Ishikawa (cell line): ENCODE measurements around the gene TMEM151A.

Experiments used
- CEBPB ChIP-seq: IDR thresholded peaks from 2 replicates; pipeline ENCODE4 v1.6.1; 2012
- CREB1 ChIP-seq: IDR thresholded peaks from 2 replicates; pipeline ENCODE4 v1.6.1; 2012; ENCODE audit warnings: low read depth
- EGR1 ChIP-seq: IDR thresholded peaks from 2 replicates; pipeline ENCODE4 v1.6.1; 2012
- EP300 ChIP-seq: IDR thresholded peaks from 2 replicates; pipeline ENCODE4 v1.6.1; 2012; ENCODE audit warnings: borderline replicate concordance
- FOXM1 ChIP-seq: IDR thresholded peaks from 2 replicates; pipeline ENCODE4 v1.6.1; 2012; ENCODE audit warnings: low read depth, borderline replicate concordance
- NFIC ChIP-seq: IDR thresholded peaks from 2 replicates; pipeline ENCODE4 v1.6.1; 2012
- RAD21 ChIP-seq: IDR thresholded peaks from 2 replicates; pipeline ENCODE4 v1.6.1; 2012; ENCODE audit warnings: low read depth
- TAF1 ChIP-seq: IDR thresholded peaks from 2 replicates; pipeline ENCODE4 v1.6.1; 2012; ENCODE audit warnings: low read depth, mild to moderate bottlenecking
- TCF12 ChIP-seq: IDR thresholded peaks from 2 replicates; pipeline ENCODE4 v1.6.1; 2012; ENCODE audit warnings: low read depth
- TEAD4 ChIP-seq: IDR thresholded peaks from 2 replicates; pipeline ENCODE4 v1.6.1; 2012
- YY1 ChIP-seq: IDR thresholded peaks from 2 replicates; pipeline ENCODE4 v1.6.1; 2012; ENCODE audit warnings: low read depth
- ZBTB7A ChIP-seq: IDR thresholded peaks from 2 replicates; pipeline ENCODE4 v1.6.1; 2012; ENCODE audit warnings: low read depth
- TF ChIP-seq, protein P1 (sequence below): IDR thresholded peaks from 2 replicates; pipeline ENCODE4 v1.6.1; 2012
- TF ChIP-seq, protein P2 (sequence below): IDR thresholded peaks from 2 replicates; pipeline ENCODE4 v1.6.1; 2012; ENCODE audit warnings: low read depth, mild to moderate bottlenecking
- TF ChIP-seq, protein P3 (sequence below): IDR thresholded peaks from 2 replicates; pipeline ENCODE4 v1.6.1; 2012

The TMEM151A gene

DNA sequence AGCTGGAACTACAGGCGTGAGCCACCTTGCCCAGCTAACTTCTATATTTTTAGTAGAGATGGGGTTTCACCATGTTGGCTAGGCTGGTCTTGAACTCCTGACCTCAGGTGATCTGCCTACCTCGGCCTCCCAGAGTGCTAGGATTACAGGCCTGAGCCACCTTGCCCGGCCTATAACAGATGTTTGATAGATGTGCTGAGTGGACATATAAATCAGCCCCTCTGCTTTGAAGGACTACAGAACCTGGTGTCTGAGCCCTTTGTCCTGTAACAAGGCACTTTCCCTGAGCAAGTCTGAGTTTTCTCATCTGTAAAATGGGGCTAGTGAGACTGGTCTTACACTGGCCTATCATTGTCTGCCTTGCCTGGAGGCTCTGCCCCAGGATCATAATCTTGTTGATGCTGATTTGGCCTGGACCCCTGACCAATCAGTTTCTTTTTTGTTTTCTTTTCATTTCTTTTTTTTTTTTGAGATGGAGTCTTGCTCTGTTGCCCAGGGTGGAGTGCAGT lies 37.5 kb downstream of the TMEM151A start:
- TF ChIP-seq RAD21 = no peak
- no peak for TF ChIP-seq EP300
- TF ChIP-seq ZBTB7A = no peak
- no peak for TF ChIP-seq NFIC
- no peak for TF ChIP-seq EGR1
- TF ChIP-seq TCF12 = no peak
- TF ChIP-seq, protein P1, sequence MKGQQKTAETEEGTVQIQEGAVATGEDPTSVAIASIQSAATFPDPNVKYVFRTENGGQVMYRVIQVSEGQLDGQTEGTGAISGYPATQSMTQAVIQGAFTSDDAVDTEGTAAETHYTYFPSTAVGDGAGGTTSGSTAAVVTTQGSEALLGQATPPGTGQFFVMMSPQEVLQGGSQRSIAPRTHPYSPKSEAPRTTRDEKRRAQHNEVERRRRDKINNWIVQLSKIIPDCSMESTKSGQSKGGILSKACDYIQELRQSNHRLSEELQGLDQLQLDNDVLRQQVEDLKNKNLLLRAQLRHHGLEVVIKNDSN = no peak
- no peak for TF ChIP-seq YY1
- no peak for TF ChIP-seq CREB1
- TF ChIP-seq, protein P2, sequence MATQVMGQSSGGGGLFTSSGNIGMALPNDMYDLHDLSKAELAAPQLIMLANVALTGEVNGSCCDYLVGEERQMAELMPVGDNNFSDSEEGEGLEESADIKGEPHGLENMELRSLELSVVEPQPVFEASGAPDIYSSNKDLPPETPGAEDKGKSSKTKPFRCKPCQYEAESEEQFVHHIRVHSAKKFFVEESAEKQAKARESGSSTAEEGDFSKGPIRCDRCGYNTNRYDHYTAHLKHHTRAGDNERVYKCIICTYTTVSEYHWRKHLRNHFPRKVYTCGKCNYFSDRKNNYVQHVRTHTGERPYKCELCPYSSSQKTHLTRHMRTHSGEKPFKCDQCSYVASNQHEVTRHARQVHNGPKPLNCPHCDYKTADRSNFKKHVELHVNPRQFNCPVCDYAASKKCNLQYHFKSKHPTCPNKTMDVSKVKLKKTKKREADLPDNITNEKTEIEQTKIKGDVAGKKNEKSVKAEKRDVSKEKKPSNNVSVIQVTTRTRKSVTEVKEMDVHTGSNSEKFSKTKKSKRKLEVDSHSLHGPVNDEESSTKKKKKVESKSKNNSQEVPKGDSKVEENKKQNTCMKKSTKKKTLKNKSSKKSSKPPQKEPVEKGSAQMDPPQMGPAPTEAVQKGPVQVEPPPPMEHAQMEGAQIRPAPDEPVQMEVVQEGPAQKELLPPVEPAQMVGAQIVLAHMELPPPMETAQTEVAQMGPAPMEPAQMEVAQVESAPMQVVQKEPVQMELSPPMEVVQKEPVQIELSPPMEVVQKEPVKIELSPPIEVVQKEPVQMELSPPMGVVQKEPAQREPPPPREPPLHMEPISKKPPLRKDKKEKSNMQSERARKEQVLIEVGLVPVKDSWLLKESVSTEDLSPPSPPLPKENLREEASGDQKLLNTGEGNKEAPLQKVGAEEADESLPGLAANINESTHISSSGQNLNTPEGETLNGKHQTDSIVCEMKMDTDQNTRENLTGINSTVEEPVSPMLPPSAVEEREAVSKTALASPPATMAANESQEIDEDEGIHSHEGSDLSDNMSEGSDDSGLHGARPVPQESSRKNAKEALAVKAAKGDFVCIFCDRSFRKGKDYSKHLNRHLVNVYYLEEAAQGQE = no peak
- no peak for TF ChIP-seq TEAD4
- TF ChIP-seq TAF1 = no peak
- no peak for TF ChIP-seq FOXM1
- TF ChIP-seq, protein P3, sequence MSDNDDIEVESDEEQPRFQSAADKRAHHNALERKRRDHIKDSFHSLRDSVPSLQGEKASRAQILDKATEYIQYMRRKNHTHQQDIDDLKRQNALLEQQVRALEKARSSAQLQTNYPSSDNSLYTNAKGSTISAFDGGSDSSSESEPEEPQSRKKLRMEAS = no peak
- no peak for TF ChIP-seq CEBPB

DNA sequence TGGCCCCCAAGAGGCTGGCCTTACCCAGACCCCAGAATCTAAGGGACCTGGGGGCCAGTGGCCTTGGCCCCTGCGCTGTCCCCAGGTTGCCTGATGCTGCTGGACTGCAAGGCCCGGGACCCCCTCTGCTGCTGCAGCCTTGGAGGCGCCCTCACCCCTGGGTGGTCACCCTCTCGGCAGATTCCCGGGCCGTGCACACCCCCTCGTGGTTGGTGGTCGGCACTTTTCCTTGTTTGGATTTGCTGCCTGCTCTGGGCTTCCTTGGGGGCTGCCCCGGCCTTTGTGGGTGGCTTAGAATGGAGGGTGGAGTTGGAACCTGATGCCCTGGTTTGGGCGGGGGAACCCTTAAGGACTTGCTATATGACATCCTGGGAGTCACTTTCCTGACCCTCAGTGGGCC lies 39.2 kb downstream of the TMEM151A start:
- no peak for TF ChIP-seq FOXM1
- TF ChIP-seq EP300 = no peak
- TF ChIP-seq, protein P2 = no peak
- no peak for TF ChIP-seq TAF1
- TF ChIP-seq NFIC = no peak
- TF ChIP-seq EGR1 = no peak
- TF ChIP-seq TCF12 = no peak
- TF ChIP-seq YY1 = no peak
- TF ChIP-seq ZBTB7A = no peak

DNA sequence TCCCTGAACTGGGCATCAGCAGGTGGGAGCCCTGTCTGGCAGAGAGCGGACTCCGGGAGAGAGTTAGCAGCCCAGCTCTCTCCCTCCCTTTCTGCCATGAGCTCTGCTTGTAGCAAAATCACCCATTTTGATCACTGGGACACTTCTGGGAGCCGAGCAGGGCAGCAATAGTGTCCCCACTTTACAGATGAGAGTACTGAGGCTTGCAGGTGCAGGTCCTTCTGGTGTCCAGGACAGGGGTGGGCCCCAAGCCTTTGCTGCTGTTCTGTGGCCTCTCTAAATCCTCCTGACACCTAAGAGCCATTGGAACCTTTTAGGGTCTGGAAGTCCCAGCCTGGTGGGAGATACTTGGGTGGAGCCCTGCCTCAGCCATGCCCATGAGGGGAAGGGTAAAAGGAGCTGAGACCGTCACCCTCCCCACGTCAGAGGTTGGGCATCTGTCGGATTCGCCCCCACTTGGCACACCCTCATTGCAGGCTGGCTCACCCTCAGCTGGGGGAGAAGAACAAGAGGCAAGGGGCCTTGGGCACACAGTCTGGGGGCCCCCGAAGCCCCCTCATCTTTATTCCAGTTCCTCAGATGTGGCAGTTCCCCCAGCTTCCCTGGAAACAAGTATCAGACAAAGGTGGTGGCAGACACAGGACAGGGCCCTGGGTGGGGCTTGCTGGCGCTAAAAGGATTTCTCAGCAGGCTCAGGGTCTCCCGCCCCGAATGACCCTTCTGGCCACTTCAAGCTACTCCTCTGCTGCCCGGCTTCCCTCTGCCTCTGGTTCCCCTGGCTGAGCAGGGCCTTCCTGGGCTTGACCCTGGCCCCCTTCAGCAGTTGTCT lies 40.1 kb downstream of the TMEM151A start:
- no peak for TF ChIP-seq TCF12
- TF ChIP-seq FOXM1 = no peak
- TF ChIP-seq TEAD4 = no peak

DNA sequence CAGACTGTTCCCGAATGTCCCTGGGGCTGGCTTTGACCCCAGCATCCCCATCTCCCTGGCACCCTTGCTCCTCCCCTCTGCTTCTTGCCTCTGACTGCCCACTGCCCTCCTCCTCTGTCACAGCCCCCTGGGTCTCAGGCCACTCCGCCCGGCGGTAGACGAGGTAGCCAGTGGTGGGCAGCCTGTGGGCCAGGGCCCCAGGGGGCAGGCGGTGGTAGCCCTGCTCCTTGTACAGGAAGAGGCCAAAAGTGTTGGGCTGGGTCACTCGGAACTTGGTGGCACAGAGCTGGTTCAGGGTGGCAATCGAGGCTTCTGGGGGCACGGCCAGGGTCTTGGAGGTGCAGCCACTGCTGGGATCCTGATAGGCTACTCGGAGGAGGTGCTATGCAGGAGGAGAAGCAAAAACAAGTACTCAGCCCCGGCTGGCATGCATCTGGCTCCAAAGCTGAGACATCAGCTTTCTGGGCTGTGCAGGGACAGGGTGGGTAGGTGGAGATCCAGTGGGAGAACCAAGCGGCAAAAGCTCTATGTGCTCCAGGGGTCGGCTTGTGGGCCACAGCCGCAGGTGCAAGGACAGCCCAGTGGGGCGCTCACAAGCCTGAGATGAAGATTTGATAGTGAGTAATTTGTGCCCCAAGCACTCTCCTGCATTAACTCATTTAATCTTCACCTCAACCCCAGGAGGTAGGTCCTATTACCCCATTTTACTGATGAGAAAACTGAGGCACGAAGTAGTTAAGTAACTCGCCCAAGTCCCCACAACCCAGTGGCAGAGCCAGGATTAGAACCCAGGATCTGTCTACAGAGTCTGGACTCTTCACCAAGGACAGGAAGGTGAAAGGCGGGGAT lies 40.9 kb downstream of the TMEM151A start:
- TF ChIP-seq, protein P2 = no peak
- no peak for TF ChIP-seq YY1
- TF ChIP-seq TAF1 = no peak
- TF ChIP-seq, protein P3 = no peak
- TF ChIP-seq RAD21 = no peak
